ENCODE results near the gene LDLRAD4.

LDLRAD4 gene

GRCh38 chr18:13547347-13547746 is 328.8 kb downstream of the LDLRAD4 start:
- DNase-seq (ENCODE audit: low read depth in 3 of 3) = no peak

- no peak for DNase-seq (ENCODE audit: low read depth in 3 of 3)
Observed at GRCh38 chr18:13548106-13548819, 329.7 kb downstream of the LDLRAD4 start.

- no peak for DNase-seq (ENCODE audit: low read depth in 3 of 3)
Observed at GRCh38 chr18:13548966-13549879, 330.7 kb downstream of the LDLRAD4 start.

- no peak for DNase-seq (ENCODE audit: low read depth in 3 of 3)
Observed at GRCh38 chr18:13549880-13550232, 331.3 kb downstream of the LDLRAD4 start.

- no peak for DNase-seq (ENCODE audit: low read depth in 3 of 3)
Observed at GRCh38 chr18:13550418-13551304, 332.1 kb downstream of the LDLRAD4 start.

GRCh38 chr18:13551305-13551603 is 332.7 kb downstream of the LDLRAD4 start:
- DNase-seq (ENCODE audit: low read depth in 3 of 3) = no peak

GRCh38 chr18:13551841-13552733 is 333.5 kb downstream of the LDLRAD4 start:
- no peak for DNase-seq (ENCODE audit: low read depth in 3 of 3)

GRCh38 chr18:13553449-13553848 is 334.9 kb downstream of the LDLRAD4 start:
- no peak for DNase-seq (ENCODE audit: low read depth in 3 of 3)

GRCh38 chr18:13555192-13555591 is 336.6 kb downstream of the LDLRAD4 start:
- no peak for DNase-seq (ENCODE audit: low read depth in 3 of 3)

- DNase-seq (ENCODE audit: low read depth in 3 of 3) = no peak
Observed at GRCh38 chr18:13555865-13556264, 337.3 kb downstream of the LDLRAD4 start.

GRCh38 chr18:13556502-13556901 is 337.9 kb downstream of the LDLRAD4 start:
- DNase-seq (ENCODE audit: low read depth in 3 of 3) = no peak

- no peak for DNase-seq (ENCODE audit: low read depth in 3 of 3)
Observed at GRCh38 chr18:13558124-13558523, 339.6 kb downstream of the LDLRAD4 start.

- no peak for DNase-seq (ENCODE audit: low read depth in 3 of 3)
Observed at GRCh38 chr18:13558790-13559189, 340.2 kb downstream of the LDLRAD4 start.

GRCh38 chr18:13559754-13560153 is 341.2 kb downstream of the LDLRAD4 start:
- DNase-seq (ENCODE audit: low read depth in 3 of 3) = no peak

GRCh38 chr18:13560306-13560705 is 341.7 kb downstream of the LDLRAD4 start:
- no peak for DNase-seq (ENCODE audit: low read depth in 3 of 3)

GRCh38 chr18:13562494-13563029 is 344.0 kb downstream of the LDLRAD4 start:
- peak; percentile 59 to 69 (median 63) for DNase-seq (ENCODE audit: low read depth in 3 of 3)

- DNase-seq (ENCODE audit: low read depth in 3 of 3) = no peak
Observed at GRCh38 chr18:13563390-13563805, 344.8 kb downstream of the LDLRAD4 start.

GRCh38 chr18:13564579-13564978 is 346.0 kb downstream of the LDLRAD4 start:
- no peak for DNase-seq (ENCODE audit: low read depth in 3 of 3)

GRCh38 chr18:13565228-13565627 is 346.7 kb downstream of the LDLRAD4 start:
- no peak for DNase-seq (ENCODE audit: low read depth in 3 of 3)

GRCh38 chr18:13566941-13567746 is 348.6 kb downstream of the LDLRAD4 start:
- DNase-seq (ENCODE audit: low read depth in 3 of 3) = no peak
